Measurements from ENCODE around the gene MLLT1. TPM values are rescaled to one million over a fixed set of nuclear protein-coding genes. Genes with fewer than 3 reads are reported as not detected.

MLLT1 gene
- total RNA-seq, 1 experiment from 2014 or later: 58.3 TPM

- Histone ChIP-seq H3K27me3 (ENCODE audit: control insufficient read depth, insufficient read depth, low read length) (no peaks in the 10 kb centered on the region), H3K4me1 (ENCODE audit: control insufficient read depth, insufficient read depth, low read length) (no peaks in the 10 kb centered on the region), H3K27ac (ENCODE audit: low read length) (no peak overlapping the region), H3K36me3 (ENCODE audit: control insufficient read depth, insufficient read depth, low read length) (no peaks in the 10 kb centered on the region), H3K9me3 (ENCODE audit: control insufficient read depth, insufficient read depth, low read depth, low read length) (no peaks in the 10 kb centered on the region), H3K4me3 (ENCODE audit: low read depth in 2 of 2, low read length in 2 of 2) (no peak overlapping the region)
- intact Hi-C loops (cut with micrococcal nuclease; ENCODE audit: unreplicated experiment) (no loop called here), in situ Hi-C loops (cut with HindIII; ENCODE audit: low pct_unique_long_range_greater_than_20kb, low sequenced_read_pairs) (no loop called here)
- DNase-seq (ENCODE audit: low read depth, low spot score) (no peak), ATAC-seq (no peak)
- no TSS peak for BruUV-seq (replicated peaks)
- POLR2A ChIA-PET: no interaction called here
- TF ChIP-seq POLR2AphosphoS5 (IDR thresholded peaks at IDR 0.05; ENCODE audit: low read depth, low read length): no peak
- TF ChIP-seq REST (IDR thresholded peaks at IDR 0.05; ENCODE audit: insufficient read depth in 1 of 2, low read depth in 2 of 2, low read length in 1 of 2): no peak
- TF ChIP-seq TCF7L2 (IDR thresholded peaks at IDR 0.05; ENCODE audit: low read depth, low read length): no peak
- CTCF ChIA-PET: no interaction called here
Measured at GRCh38 chr19:6161271-6161850, 118.4 kb downstream of the MLLT1 start.

Other genes with a start within 250 kb of the MLLT1 start
- 8.0 TPM for gene RFX2, start 169.5 kb downstream of the MLLT1 start, total RNA-seq (2021; ENCODE audit: unreplicated experiment)
- gene ACSBG2, start 144.3 kb downstream of the MLLT1 start, total RNA-seq (2021; ENCODE audit: unreplicated experiment): not detected
- gene ACER1, start 53.6 kb upstream of the MLLT1 start, total RNA-seq (2021; ENCODE audit: unreplicated experiment): not detected
- gene CLPP, start 81.6 kb upstream of the MLLT1 start, total RNA-seq (2021; ENCODE audit: unreplicated experiment): 80.0 TPM
- 65.0 TPM for gene ALKBH7, start 92.8 kb upstream of the MLLT1 start, total RNA-seq (2021; ENCODE audit: unreplicated experiment)
- gene PSPN, start 96.0 kb upstream of the MLLT1 start, total RNA-seq (2021; ENCODE audit: unreplicated experiment): 1.6 TPM
- gene GTF2F1, start 113.2 kb upstream of the MLLT1 start, total RNA-seq (2021; ENCODE audit: unreplicated experiment): 61.1 TPM
- gene KHSRP, start 144.8 kb upstream of the MLLT1 start, total RNA-seq (2021; ENCODE audit: unreplicated experiment): 333 TPM
- gene SLC25A41, start 153.8 kb upstream of the MLLT1 start, total RNA-seq (2021; ENCODE audit: unreplicated experiment): 0.21 TPM
- gene SLC25A23, start 179.8 kb upstream of the MLLT1 start, total RNA-seq (2021; ENCODE audit: unreplicated experiment): 18.7 TPM
- 0.21 TPM for gene CRB3, start 184.3 kb upstream of the MLLT1 start, total RNA-seq (2021; ENCODE audit: unreplicated experiment)
- gene DENND1C, start 201.8 kb upstream of the MLLT1 start, total RNA-seq (2021; ENCODE audit: unreplicated experiment): 0.39 TPM
- 4.4 TPM for gene TUBB4A, start 222.3 kb upstream of the MLLT1 start, total RNA-seq (2021; ENCODE audit: unreplicated experiment)

Data from Panc1 (cell line).